Stimulated activated CD8-positive, alpha-beta memory T cell treated with anti-CD3 and anti-CD28 coated beads, Interleukin-4, amount 100 ng/mL, for 4 hours (primary cell): ENCODE results near the gene IL34.

Source experiments
- DNase-seq, 2 donors: peaks; one replicate each; pipeline ENCODE4 v3.0.0-alpha.2; 2020; ENCODE audit warnings: low read depth in 2 of 2, low spot score in 1 of 2

The IL34 gene

DNA sequence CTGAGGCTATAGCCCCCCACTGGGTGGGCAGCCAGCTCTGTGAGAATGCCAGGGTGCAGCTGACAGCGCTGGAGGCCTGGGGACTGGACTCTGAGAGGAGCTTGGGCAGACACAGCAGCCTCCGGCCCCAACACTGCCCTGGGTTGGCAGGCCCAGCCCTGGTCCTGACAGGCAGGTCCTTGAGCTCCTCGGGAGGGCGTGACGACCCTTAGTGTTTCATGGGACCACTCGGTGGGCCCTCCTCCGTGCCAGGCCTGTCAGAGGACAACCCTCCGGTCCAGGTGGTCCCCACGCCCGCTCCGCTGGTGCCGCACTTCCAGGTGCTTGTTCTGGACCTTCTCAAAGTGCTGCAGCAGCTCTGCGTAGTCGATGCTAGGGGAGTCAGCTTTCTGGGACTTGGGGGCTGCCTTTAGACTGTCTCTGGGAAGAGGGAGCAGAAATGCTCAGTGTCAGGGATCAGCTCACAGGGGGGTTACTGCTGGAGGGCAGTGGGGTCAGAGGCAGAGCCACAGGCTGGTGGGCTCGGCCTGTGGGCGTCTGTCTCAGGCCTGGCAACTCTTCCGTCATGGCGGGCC, 41.4 kb downstream of the IL34 start:
- no peak for DNase-seq

- DNase-seq = no peak
These were observed 41.9 kb downstream of the IL34 start for GRCh38 chr16:70688246-70688742.

GRCh38 chr16:70689035-70689969, 42.9 kb downstream of the IL34 start:
- DNase-seq = no peak

- no peak for DNase-seq
These were observed 43.9 kb downstream of the IL34 start for GRCh38 chr16:70689970-70690891.

DNA sequence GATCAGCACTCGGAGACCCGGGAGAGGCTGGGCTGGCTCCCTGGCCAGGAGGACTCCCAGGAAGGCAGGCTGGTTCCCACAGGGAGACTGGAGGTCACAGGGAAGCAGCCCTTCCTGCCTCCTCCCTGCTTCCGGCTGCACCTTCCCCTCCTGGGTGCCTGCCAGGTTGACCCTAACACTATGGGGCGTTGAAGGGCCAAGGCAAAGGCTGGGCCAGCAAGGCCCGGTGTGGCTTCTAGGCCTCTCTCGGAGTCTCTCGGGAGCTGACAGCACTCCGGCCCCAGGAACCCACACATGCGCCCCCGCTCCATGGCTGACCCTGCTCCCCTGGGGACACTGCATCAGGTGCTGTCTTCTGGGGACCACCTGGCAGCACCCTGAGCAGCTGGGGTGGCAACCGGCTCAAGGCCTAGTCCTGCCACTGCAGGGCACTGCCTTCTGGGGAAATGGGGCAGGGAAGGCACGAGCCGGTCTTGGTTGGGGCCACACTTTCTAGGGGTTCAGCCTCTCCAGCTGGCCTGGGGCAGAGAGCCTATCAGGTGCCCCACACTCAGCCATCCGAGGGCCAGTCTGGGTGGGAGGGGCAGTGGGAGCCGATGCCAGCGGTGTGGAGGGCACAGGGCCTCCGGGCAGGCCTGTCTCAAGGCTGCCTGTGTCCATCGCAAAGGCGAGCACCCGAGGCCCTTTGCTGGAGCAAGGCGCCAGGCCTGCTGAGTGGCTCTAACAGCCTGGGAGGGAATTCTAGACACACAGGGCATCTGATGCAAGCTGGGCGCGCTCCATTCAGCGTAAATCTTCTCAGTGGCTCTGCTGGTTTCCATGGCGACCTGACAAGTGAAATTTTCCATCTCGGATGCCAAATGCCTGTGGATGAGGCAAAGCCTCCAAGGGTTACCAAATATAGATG, 45.1 kb downstream of the IL34 start:
- no peak for DNase-seq

GRCh38 chr16:70692130-70692872, 45.9 kb downstream of the IL34 start:
- DNase-seq = no peak

DNA sequence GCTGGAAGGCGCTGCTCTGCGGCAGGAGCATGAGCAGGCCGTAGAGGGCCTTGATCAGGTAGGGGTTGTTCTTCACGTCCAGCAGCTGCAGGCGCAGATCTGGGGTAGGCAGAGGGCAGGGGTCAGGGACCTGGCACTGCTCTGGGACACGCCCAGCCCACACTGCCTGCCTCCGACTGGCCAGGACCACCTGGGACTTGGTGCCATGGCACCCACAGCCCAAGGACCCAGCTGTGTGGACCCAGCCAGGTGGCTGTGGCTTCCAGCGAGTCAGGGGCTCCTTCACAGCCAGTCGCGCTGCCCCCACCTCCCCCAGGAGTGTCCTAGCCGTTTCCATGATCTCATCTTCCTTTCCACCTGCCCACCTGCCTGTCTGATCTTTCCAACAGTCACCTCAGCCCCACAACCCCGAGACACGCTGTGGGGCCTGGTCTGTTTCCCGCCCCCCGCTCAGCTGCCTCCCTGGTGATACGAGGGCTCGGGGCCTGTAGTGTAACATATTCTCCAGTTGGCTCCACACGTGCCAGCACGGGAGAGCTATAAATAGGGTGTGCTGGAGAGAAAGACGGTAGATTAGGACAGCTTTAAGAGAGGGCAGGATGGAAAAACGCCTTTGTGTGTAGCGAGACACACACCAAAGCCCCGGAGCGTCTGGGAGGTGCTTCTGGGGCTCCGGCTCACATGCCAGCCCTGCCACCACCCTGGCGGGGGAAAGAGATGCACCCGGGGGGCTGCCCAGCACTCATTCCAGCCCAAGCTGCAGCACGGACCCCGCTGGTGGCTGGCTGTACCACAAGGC, 46.7 kb downstream of the IL34 start:
- no peak for DNase-seq

DNA sequence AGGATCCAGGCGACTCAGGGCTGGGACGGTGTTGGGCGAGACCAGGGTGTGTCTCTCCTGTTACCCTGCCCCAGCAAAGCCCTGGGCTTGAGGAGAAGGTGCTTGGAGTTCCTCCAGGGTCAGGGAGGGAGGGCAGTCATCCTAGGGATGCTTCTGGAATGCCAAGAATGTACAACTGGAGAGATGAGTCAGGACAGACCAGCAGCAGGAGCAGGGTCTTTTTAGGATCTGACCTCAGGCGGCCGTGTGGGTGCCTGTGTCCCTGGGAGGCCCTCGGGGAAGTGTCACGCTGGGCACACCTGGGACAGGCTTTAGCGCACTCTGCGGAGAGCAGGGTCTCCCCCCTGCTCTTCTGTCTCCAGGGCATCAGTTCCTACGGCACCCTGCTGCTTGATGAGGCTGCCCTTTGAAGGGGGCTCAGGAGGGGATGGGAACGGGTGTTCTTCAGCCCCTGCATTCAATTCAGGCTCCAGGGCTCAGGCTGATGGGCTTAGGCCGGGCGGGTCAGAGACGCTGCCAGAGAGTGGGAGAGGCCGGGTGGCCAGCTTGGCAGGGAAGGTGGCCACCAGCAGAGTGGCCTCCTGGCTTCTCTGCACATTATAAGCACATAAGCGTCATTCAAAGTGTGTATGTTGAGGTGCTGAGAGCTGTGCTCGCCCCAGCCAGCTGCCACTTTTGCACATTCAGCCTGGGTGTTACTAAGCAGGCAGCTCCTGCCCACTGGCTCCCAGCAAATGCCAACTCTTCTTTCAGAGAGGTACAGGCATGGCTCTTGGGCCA, 47.9 kb downstream of the IL34 start:
- DNase-seq = no peak

- DNase-seq = no peak
These were observed 48.5 kb downstream of the IL34 start for GRCh38 chr16:70694868-70695218.

GRCh38 chr16:70695331-70696070, 49.1 kb downstream of the IL34 start:
- DNase-seq = no peak

DNA sequence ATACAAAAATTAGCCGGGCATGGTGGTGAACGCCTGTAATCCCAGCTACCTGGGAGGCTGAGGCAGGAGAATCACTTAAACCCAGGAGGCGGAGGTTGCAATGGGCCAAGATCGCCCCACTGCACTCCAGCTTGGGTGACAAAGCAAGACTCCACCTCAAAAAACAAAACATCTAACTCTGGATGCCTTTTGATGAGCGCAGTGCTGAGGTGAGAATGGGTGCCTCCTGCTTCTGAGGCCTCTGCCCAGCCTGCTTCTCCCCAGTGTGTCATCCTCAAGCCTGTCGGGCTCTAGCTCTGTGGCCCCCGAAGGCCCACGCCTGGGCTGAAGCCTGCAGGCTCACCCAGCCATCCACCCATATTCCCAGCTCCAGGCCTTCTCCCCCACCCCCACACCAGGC, 50.0 kb downstream of the IL34 start:
- no peak for DNase-seq

DNA sequence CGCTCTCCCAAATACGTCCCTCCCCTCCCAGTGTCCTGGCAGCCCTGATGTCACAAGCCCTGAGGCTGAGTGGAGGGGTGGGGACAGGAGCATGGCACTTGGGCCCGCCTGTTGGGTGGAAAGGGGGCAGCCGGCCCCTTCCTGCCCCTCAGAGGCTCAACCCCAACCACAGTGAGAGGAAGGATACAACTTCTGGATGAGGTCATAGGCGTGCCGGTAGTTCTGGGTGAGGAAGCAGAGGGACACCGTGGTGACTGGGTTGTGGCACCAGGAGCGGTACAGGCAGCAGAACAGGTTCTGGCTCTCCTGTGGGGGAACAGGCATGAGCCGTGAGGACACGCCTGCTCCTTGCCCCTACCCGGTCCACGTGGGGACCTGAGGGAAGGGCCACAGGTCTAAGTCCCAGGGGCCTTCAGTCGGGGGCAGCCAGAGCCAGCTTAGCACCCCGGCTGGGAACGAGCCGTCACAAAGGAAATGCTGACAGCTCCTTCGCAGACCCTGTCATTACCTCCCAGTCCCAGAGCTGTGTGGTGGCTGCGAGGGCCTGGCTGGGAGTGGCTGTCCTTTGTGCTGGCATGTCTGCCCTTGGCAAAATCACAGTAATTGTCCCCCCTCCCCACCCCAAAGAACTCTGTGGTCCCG, 50.7 kb downstream of the IL34 start:
- DNase-seq = no peak

- DNase-seq = no peak
These were observed 51.3 kb downstream of the IL34 start for GRCh38 chr16:70697594-70698170.

DNA sequence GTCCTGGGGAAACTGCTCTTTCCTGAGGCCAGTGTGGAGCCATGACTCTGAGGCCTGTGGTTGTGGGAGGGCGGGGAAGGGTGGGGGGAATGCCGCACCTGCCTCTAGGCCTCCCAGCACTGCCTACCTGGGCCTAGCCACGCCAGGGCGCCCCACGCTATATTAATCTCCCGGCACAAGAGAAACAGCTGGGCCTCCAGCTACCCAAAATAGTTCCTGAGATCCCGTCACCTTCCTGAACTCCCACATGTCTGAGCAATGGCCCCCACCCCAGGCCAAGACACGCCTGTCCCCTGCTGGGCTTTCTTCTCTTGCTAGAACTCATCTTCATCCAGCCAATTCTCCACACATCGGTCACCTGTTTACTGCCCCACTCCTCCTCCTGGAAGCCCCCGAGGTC, 52.5 kb downstream of the IL34 start:
- DNase-seq = no peak

GRCh38 chr16:70699696-70700095, 53.3 kb downstream of the IL34 start:
- no peak for DNase-seq

DNA sequence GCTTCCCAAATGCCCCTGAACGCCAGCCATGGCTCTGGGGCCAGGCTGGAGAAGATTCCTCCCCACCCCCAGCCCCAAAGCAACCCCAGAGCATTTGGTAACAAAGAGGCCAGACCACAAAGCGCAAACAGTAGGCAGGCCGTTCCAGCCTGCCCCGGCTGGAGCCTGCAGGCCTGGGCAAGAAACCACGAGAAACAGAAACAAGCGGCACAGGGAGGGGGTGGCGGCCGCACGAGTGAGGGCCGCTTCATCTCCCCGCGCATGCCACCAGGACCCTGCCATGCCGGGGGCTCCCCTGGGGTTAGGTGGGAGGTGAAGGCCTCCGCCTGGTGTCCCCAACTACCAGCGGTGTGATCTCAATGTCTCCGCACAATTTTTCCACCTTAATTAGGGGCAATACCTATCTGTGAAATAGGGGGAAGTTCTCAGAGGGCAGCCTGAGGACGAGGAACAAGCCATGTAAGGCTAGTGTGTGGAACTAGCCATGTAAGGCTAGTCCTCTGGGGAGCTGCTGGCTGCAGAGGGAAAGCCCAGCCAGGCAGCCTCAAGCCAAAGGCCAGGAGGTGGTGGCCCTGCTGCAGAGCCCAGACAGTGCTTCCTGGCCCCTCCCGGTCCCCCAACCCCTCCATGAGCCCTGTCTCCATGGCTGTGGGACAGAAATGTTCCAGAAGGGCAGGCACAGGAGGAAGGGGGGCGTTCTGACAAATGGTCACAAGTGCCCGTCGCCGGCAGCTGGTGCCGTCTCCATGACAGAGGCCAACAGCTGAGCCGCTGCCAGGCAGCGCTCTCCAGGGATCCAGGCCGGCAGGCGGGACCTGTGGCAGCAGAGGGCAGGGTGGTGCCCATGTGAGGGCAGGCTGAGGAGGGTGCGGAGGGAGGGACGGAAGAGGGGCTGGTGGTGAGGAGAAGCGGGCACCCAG, 54.0 kb downstream of the IL34 start:
- DNase-seq = no peak
